PC-3 (cell line): ENCODE measurements around the gene IL10. TPM values are rescaled to one million over a fixed set of nuclear protein-coding genes. Genes with fewer than 3 reads are reported as not detected.

ENCODE experiments used
- ATAC-seq: fragments of 200-7000 bp; cut with Tn5 transposase; 2 replicates; pipeline ENCODE4 v1.9.1; 2020; ENCODE audit warnings: mild to moderate bottlenecking, moderate library complexity
- BruUV-seq: library from RNA; stranded (reverse); fragments of 400-500 nt; replicated peaks from 2 replicates; lab custom pipeline; 2021; lab: Mats Ljungman, UMichigan
- CTCF ChIA-PET: fragments of 300-600 bp; sonication (Branson Sonifier 250); formaldehyde crosslinking; loops from one replicate; lab custom pipeline; 2022; ENCODE audit warnings: antibody characterized with exemption; lab: Charles Lee
- POLR2A ChIA-PET: fragments of 300-600 bp; sonication (Branson Sonifier 250); formaldehyde crosslinking; loops from one replicate; lab custom pipeline; 2022; ENCODE audit warnings: antibody characterized with exemption; ENCODE audit not compliant: unreplicated experiment; lab: Charles Lee
- DNase-seq: peaks from one replicate; pipeline ENCODE4 v3.0.0-alpha.2; 2015
- H2AFZ ChIP-seq: fragments of 300-600 bp; sonication (generic); 2 replicates; pipeline ENCODE4 v1.6.0; 2016; ENCODE audit warnings: antibody characterized with exemption, low read length
- H3F3A ChIP-seq: fragments of 300-600 bp; sonication (generic); one replicate; pipeline ENCODE4 v1.6.0; 2017; ENCODE audit warnings: antibody characterized with exemption, low read length, control low read depth, mild to moderate bottlenecking; ENCODE audit not compliant: unreplicated experiment
- H3K27ac ChIP-seq: fragments of 300-600 bp; sonication (generic); 2 replicates; pipeline ENCODE4 v1.5.1; 2016; ENCODE audit warnings: mild to moderate bottlenecking, low read length
- H3K27me3 ChIP-seq: fragments of 300-600 bp; sonication (generic); 2 replicates; pipeline ENCODE4 v1.6.1; 2016; ENCODE audit warnings: low read length, mixed read lengths
- H3K36me3 ChIP-seq: fragments of 300-600 bp; sonication (generic); 2 replicates; pipeline ENCODE4 v1.6.1; 2016; ENCODE audit warnings: low read depth, mixed run types, low read length, mixed read lengths
- H3K4me1 ChIP-seq: fragments of 300-600 bp; sonication (generic); 2 replicates; pipeline ENCODE4 v1.5.1; 2016; ENCODE audit warnings: low read length; ENCODE audit not compliant: insufficient read depth
- H3K4me2 ChIP-seq: fragments of 300-600 bp; sonication (generic); 2 replicates; pipeline ENCODE4 v1.6.0; 2016; ENCODE audit warnings: low read length
- H3K4me3 ChIP-seq: fragments of 300-600 bp; sonication (generic); 2 replicates; pipeline ENCODE4 v1.5.1; 2016; ENCODE audit warnings: mild to moderate bottlenecking, low read length, mixed read lengths
- H3K79me2 ChIP-seq: fragments of 300-600 bp; sonication (generic); 2 replicates; pipeline ENCODE4 v1.6.1; 2017; ENCODE audit warnings: low read length, mixed read lengths
- H3K9ac ChIP-seq: fragments of 300-600 bp; sonication (generic); 2 replicates; pipeline ENCODE4 v1.6.0; 2016; ENCODE audit warnings: mild to moderate bottlenecking, low read length
- H3K9me2 ChIP-seq: fragments of 300-600 bp; sonication (generic); replicated peaks from 2 replicates; pipeline ENCODE4 v1.6.1; 2016; ENCODE audit warnings: mixed run types, low read length, mixed read lengths
- H3K9me3 ChIP-seq: fragments of 300-600 bp; sonication (generic); 2 replicates; pipeline ENCODE4 v1.6.1; 2016; ENCODE audit warnings: low read length, mixed read lengths
- H4K20me1 ChIP-seq: fragments of 300-600 bp; sonication (generic); 2 replicates; pipeline ENCODE4 v1.6.1; 2016; ENCODE audit warnings: low read length, mixed read lengths
- EZH2 ChIP-seq: fragments of 300-600 bp; sonication (generic); IDR thresholded peaks from one replicate; pipeline ENCODE4 v1.6.1; 2017; ENCODE audit warnings: antibody characterized with exemption, mild to moderate bottlenecking, low read length; ENCODE audit not compliant: unreplicated experiment
- EZH2phosphoT487 ChIP-seq: fragments of 300-600 bp; sonication (generic); IDR thresholded peaks from 2 replicates; pipeline ENCODE4 v1.6.1; 2018; ENCODE audit warnings: mild to moderate bottlenecking, antibody characterized with exemption, low read length, borderline replicate concordance
- intact Hi-C: fragments of 100-400 bp; cut with micrococcal nuclease; formaldehyde crosslinking; loops from 2 replicates; pipeline ENCODE4 v1.9.0; 2023
- total RNA-seq: library from RNA; depleted of rRNA; stranded (reverse); fragments of >200 nt; gene quantifications from 2 replicates; pipeline ENCODE4 v1.2.3, GENCODE V29; 2014
- TF ChIP-seq, protein P1 (sequence below): fragments of 300-600 bp; sonication (generic); conservative IDR thresholded peaks from 2 replicates; pipeline ENCODE4 v1.5.1; 2017; ENCODE audit warnings: antibody characterized with exemption, low read depth, mild to moderate bottlenecking, low read length

The IL10 gene
- total RNA-seq, 1 experiment from 2014 or later, result not detected

DNA sequence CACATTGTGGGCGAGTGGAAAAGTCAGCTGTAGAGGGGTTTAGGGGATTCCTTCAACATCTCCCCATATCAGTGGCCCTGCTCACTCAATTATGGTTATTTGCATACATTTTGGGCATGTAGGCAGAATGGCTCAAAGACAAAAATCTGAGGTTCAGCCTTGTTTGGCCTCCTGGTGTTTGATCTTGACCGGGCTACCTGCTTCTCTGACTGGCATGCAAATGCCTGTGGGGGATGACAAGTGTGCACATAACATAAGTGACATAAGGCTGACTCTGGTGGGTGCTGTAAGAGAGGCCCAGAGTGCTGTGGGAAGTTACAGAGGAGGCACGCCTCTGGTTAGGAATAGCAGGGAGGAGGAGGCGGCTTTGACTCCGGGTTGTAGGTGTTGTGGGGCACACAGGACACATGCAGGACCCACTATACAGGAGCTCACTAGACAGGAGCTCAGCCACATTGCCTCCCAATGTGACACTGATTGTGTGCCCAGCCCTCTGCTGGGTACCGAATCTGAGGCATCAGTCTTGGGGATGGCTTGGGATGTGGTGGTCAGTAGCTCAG, 31.1 kb downstream of the IL10 start:
- BruUV-seq, result no TSS peak
- Histone ChIP-seq H3K4me1 (peaks cover 6% of the 10 kb centered on the region), H3K4me2 (no peak overlapping the region), H3K79me2 (no peaks in the 10 kb centered on the region), H3F3A (no peaks in the 10 kb centered on the region), H3K9ac (no peak overlapping the region), H3K9me3 (no peaks in the 10 kb centered on the region), H2AFZ (no peak overlapping the region), H3K27ac (no peak overlapping the region), H4K20me1 (no peaks in the 10 kb centered on the region), H3K9me2 (no peaks in the 10 kb centered on the region), H3K4me3 (no peak overlapping the region), H3K27me3 (no peaks in the 10 kb centered on the region), H3K36me3 (no peaks in the 10 kb centered on the region; the same call in 1 of the 2 replicates)
- intact Hi-C loops, result no loop called here
- ChIA-PET POLR2A (interaction anchor here (0.6 kb wide), 2 partner anchors 31 to 165 kb away, joined by 3 read pairs; no protein-coding TSS in a partner anchor), CTCF (no interaction called here)
- DNase-seq (no peak), ATAC-seq (no peak)
- TF ChIP-seq EZH2 (no peak), EZH2phosphoT487 (no peak)
- TF ChIP-seq, protein P1, sequence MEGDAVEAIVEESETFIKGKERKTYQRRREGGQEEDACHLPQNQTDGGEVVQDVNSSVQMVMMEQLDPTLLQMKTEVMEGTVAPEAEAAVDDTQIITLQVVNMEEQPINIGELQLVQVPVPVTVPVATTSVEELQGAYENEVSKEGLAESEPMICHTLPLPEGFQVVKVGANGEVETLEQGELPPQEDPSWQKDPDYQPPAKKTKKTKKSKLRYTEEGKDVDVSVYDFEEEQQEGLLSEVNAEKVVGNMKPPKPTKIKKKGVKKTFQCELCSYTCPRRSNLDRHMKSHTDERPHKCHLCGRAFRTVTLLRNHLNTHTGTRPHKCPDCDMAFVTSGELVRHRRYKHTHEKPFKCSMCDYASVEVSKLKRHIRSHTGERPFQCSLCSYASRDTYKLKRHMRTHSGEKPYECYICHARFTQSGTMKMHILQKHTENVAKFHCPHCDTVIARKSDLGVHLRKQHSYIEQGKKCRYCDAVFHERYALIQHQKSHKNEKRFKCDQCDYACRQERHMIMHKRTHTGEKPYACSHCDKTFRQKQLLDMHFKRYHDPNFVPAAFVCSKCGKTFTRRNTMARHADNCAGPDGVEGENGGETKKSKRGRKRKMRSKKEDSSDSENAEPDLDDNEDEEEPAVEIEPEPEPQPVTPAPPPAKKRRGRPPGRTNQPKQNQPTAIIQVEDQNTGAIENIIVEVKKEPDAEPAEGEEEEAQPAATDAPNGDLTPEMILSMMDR, result no peak

DNA sequence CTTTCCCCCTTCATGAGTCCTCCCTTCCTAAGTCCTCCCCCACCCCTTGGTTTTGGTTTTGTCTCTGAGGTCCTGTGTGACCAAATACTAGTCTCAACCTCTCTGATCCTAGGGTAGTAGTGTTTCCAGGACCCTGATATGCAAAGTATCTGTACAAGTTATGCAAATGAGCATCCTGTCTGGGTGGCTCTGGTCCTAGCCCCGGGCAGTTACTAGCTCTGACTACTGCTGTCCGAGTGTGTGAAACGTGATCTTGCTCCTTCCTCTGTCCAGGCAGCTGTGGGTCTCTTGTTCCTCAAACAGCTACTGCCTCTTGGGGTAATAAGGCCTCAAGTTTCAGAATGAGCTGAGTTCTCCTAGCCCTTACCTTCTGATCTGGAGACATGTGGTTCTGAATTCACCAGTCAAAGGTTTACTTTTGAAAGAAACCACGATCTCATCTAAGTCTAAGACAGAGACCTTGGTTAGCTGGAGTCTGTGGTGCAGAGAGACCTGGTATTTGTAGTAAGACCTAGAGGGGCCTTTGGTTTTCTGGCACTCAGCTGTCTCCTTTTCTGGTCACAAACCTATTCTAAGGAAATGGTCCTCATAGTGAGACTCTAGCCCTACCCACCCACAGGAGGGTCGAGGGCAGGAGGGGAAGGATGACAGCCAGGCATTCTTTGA, 32.8 kb downstream of the IL10 start:
- POLR2A ChIA-PET, result no interaction called here

More for the DNA sequence above, 32.8 kb downstream of the IL10 start:
- H3K79me2 ChIP-seq, result no peaks in the 10 kb centered on the region
- ATAC-seq, result peak; percentile 11; the same call in 1 of the 2 replicates
- no peak overlapping the region for H2AFZ ChIP-seq
- no peaks in the 10 kb centered on the region for H3K9me3 ChIP-seq
- no peak overlapping the region for H3K4me3 ChIP-seq
- intact Hi-C loops, result no loop called here
- H4K20me1 ChIP-seq, result 0 out of 2 replicates have a peak, but pooled peaks cover 3% of the 10 kb centered on the region
- H3K27ac ChIP-seq, result no peak overlapping the region
- no peak overlapping the region for H3K4me2 ChIP-seq
- H3K36me3 ChIP-seq, result peaks cover 10% of the 10 kb centered on the region; the same call in 1 of the 2 replicates
- H3K27me3 ChIP-seq, result no peaks in the 10 kb centered on the region
- TF ChIP-seq, protein P1, result no peak
- TF ChIP-seq EZH2, result no peak
- no peak for TF ChIP-seq EZH2phosphoT487
- CTCF ChIA-PET, result interaction anchor here (0.9 kb wide), 1 partner anchor 173 kb away, joined by 3 read pairs; no protein-coding TSS in a partner anchor
- no peaks in the 10 kb centered on the region for H3F3A ChIP-seq
- no peak for DNase-seq
- H3K4me1 ChIP-seq, result peaks cover 6% of the 10 kb centered on the region
- no TSS peak for BruUV-seq
- no peaks in the 10 kb centered on the region for H3K9me2 ChIP-seq
- no peak overlapping the region for H3K9ac ChIP-seq
